Activated CD8-positive, alpha-beta memory T cell treated with anti-CD3 and anti-CD28 coated beads for 48 hours (primary cell): ENCODE data around the gene CFAP43.
"Not testable (repeated sequence)": the region's sequence is repeated elsewhere in the genome, so short reads cannot be mapped to it uniquely, and the experiment has no call there.

Source experiments
- DNase-seq, 3 experiments: peaks; one replicate each; pipeline ENCODE4 v3.0.0-alpha.2; 2020; ENCODE audit warnings: low read depth in 2 of 3, low spot score in 2 of 3

The CFAP43 gene

DNA sequence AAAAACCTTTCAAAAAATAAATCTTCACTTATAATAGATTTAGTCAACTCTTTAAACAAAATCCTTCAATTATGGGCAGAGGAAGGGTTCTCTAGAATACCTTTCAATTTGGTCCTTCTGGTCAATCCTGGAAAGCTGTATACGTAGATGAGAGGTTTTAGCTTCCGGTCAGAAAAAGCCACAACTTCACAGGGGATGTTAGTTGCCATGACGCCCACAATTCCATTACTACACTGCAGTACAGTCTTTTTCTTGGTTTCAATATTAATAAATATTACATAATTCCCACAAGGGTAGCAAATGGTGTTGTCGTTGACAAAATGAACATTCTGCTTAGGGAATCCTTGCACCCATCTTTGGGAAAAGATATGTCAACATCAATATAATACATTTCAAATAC lies 1.7 kb downstream of the CFAP43 start:
- DNase-seq, result no peak

DNA sequence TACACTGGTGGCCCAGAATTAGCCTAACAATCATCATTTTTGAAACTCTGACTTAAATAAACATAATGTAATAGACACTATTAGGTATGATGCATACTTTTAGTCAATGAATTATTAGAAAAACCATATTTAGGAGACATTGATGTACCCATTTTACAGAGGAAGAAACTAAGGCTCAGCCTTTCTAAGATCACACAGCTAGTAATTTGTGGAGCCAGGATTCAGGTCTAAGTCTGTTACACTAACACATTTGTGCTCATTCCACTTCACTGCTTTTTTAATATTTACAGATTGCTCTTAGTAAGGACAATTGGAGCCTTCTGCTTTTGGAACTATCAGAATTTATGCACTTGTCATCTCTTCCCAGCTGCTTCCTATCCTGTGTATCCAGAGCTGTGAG lies 8.9 kb downstream of the CFAP43 start:
- DNase-seq, result no peak

DNA sequence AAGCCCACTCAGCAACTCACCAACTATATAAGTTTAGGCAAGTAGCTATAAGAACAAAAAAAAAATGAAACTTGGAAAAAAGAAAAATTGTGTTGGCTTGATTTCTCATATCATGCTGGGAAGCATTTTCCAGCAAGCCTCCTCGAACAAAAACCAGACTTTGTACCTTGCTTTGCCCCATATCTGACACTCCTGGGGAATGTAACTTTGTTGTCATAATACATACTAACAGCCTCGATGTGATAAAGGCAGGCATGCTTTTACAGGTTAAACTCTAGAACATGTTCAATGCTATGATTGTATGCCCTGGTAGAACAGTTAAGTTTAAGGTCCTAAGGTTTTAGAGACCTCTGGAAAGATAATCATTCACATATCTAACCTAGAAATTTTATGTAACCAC lies 11.6 kb downstream of the CFAP43 start:
- no peak for DNase-seq

DNA sequence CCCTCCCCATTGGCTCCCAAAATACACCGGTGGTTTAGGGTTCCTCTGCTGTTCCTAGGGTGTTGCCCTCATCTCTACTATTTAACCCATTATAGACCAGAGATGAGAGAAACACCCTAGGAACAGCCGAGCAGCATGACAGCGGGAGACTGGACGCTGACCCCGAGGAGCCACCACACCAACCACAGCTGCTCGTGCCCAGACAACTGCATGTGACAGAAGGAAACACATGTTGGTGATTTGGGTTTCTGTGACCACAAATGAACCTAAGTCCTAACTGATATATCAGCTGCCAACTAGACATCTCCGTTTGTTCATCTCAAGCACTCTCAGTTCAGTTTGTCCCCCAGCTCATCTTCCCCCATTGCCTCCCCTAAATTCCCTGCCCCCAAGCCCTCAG lies 13.4 kb downstream of the CFAP43 start:
- DNase-seq, result no peak

DNA sequence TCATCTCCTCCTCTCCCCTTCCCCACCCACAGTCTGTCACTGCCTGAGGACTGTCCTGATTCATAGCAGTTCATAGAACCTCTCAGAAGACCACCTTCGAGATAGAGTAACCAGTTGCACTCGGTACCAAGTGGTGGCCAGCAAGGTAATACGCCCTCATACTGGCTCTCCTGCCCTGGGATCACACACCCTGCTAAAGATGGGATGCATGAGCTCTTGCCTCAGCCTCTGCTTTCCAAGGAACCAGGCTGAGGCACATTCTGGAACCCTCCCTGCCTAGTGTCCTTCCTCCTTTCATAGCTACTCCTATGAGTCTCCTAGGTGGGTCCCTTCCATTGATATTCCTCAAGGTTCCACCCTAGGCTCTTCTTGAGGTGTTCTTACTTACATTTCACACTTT lies 15.5 kb downstream of the CFAP43 start:
- no peak for DNase-seq

DNA sequence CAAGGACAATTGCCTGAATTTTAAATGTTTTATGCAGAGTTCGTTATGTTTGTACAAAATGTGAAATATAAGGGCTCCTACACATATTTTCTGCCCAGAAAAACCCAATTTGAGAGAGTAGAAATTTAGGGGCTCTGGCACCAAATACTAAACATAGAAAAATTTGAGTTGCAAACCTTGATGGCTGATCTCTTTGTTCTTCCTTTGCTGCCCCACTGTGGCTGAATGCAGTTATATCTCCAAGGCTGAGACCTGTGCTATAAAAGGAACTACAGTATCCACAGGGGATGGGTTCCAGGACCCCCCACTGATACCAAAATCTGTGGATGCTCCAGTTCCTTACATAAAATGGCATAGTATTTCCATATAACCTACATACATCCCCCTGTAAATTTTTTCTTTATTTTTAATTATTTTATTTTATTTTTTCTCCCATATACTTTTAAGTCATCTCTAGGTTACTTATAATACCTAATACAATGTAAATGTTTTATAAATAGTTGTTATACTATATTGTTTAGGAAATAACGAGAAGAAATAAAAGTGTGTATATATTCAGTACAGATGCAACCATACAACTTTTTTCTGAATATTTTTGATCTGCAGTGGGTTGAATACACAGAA lies 22.5 kb downstream of the CFAP43 start:
- DNase-seq, result no peak

DNA sequence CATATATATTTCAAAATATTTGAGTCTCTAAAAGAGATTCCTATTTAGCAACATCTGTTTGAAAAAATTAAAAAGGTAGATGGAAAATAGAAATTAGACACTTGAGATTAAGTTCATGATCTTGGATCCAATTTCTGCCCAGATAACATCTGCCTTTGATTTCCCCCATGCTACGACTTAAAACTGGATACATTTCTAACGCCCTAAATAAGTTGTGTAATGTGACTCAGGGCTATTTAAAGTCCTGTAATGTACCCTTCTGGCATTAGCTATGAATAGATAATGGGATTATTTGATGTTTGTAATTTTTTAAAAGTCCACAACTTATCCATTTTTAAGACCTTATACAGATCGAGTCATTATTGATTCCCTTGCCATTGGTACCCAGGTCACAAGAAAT lies 23.4 kb downstream of the CFAP43 start:
- DNase-seq, result no peak

DNA sequence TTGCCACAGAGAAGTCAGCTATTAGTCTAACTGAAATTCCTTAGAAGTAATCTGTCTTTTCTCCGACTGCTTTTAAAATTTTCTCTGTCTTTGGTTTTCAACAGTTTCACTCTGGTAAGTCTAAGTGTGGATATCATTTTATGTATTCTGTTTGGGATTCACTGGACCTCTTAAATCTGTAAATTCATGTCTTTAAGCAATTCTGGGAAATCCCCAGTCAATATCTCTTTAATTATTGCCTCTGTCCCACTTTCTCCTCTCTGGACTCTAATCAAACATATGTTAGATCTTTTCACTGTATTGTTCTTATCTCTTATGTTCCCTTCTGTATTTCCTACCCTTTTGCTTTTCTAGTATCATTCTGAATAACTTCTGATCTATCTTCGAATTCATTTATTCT lies 29.9 kb downstream of the CFAP43 start:
- no peak for DNase-seq

DNA sequence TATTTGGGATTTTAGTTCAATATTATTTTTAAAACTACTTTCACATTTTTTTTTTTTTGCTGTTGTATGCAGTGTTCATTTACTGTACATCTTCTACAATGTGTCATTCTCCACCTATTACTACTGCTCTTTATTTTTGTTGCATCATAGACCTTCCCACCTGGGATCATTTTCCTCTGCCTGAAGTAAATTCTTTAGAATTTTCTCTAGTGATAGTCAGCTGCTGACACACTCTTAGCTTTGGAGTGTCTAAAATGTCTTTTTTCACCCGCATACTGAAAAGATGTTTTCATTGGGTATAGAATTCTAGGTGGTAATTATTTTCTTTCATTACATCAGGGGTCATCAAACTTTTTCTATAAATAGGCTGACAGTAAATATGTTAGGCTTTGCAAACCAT lies 30.5 kb downstream of the CFAP43 start:
- DNase-seq, result no peak

DNA sequence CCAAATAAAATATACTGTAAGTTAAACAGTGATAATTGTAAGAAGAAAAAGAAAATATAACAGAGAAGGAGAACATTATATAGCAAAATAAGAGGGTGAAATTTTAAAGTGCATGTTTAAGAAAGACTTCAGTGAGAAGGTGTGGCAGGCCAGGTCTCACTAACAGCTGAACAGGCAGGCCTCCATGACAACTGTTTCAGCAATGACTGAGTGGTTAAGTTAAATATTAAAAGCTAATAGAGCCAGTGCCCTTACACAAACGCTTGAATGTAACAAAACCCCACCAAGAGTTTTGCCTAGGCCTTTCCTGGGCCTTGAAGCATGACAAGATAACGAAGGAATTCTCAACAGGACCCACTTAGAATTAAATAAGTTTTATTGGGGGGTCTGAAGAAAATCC lies 32.6 kb downstream of the CFAP43 start:
- DNase-seq, result no peak

DNA sequence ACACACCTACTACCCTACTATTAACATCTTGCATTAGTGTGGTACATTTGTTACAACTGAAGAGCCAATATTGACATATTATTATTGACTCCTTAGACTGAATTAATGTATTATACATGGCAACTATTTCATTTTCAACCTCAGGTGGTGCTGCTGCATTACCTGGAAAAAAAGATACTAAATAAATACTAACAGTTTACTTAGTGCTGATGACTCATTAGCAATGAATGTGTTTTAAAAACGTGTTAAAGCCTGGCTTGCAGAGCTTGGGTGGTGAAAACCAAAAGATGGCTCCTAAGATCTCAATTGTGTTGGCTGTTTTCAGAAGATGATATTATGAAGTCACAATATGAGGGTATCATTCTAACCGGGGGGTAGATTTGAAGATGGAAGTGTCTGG lies 34.8 kb downstream of the CFAP43 start:
- DNase-seq, result no peak

DNA sequence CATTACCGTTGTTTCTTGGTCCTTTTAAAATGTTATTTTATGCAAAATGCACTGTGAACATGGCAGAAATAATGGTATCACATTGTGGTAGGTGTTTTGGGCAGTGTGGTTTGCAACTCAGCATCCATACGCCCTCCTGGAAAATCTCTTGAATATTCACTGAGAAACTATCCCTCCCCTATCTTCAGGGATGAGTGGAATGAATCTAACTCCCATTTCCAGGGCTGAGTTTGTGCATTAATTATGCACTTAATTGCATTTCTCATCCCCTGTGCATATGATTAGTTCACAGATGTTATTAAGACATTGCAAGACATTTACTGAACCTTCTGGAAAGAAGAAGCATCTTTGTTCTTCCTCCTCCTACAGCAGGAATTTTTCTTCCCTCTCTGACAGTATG lies 36.5 kb downstream of the CFAP43 start:
- DNase-seq, result no peak

DNA sequence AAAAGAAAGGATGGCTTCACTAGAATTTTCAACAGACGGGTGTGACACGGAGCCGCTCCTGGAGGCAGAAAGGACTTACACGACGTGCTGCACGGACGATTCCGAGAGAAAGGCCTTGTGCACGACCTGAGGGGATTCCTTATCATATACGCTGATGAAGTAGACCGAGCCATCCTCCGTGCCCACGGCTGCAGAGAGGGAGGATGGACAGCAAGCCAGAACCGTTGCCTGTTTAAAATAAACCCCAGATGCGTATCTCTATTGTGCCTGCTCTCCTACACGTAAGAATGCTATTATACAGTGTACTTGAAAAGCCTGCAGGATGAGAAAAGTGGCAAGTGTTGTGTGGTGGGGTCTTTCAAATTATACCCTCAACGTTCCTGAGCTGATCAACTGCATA lies 38.4 kb downstream of the CFAP43 start:
- no peak for DNase-seq

DNA sequence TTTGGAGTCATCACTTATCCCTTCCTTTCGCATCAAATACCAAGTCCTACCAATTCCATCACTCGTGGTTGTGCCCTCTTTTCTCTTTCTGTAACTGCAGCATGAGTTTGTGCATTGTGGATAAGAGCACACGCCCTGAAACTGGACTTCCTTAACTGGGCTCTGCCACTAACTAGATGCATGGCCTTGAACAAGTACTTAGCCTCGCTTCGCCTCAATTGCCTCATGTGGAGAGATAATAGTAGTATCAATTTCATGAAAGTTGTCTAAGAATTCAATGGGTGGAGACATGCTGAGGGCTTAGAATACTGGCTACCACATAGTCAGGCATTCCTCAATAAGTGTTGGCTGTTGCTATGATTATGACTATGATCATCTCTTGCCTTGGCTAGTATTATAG lies 41.5 kb downstream of the CFAP43 start:
- no peak for DNase-seq

DNA sequence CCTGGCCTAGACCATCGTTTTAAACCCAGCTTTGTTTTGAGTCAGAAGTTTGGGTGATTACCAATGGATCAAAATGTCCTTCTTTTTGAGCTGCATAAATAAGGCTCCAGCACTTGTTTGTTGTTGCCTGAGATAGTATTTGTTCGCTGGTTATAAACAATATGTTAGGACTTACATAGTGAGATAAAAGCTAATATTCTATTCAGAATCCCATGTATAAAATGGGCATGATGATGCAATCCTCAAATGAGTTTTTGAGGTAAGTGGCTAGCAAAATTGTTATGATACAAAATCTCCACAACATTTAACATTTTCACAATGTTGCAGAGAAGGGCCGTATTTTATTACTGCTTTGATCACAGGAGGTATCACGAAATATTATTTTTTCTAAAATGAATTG lies 48.5 kb downstream of the CFAP43 start:
- DNase-seq, result no peak

DNA sequence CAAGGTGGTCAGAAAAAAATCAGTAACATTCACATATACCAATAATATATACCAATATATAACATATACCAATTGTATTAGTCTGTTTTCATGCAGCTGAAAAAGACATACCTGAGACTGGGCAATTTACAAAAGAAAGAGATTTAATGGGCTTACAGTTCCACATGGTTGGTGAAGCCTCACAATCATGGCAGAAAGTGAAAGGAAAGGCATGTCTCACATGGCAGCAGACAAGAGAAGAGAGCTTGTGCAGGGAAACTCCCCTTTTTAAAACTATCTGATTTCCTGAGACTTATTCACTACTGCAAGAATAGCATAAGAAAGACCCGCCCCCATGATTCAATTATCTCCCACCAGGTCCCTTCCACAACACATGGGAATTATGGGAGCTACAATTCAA lies 58.0 kb downstream of the CFAP43 start:
- DNase-seq, result not testable (repeated sequence)

DNA sequence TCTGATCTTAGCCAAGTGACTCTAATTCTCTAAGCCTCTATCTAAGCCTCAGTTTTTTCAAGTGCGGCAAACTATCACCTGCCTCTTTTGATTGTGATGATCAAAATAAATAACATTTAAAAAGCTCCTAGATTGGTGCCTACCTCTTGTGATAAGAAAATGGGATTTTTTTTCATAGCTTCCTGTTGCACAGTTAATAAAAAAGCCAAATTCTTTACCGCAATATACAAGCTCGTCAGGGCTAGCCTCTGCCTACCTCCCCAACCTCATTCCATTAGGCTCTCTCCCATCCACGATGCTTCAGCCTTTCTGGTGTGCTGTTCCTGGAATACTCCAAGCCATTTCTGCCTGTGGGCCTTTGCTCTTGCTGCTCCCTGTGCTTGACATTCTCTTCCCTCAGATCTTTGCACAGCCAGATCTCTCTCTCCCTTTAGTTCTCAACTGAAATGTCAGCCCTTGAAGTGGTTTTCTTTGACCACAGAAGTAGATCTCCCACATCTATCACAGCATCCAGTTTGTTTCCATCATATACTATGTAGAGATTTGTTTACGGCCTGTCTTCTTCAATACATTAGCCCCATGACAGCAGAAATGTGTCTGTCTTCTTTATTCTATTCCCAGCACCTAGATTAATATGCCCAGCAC lies 61.4 kb downstream of the CFAP43 start:
- no peak for DNase-seq

DNA sequence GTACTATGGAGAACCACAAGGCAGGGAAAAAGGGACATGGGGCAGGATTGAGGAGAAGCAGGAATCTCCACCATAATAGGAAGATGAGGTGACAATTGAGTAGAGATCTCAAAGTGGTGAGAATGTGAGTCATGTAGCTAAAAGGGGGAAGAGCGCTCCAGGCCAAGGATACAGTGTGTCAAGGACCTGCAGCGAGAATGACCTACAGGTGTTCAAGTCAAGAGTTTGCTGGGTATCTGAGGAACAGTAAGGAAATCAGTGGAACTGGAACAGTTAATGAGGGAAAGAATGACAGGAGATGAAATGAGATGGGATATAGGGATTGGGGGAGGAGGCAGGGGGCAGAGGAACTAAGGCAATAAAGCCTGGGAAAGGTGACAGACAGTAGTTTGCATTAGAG lies 76.6 kb downstream of the CFAP43 start:
- DNase-seq, result no peak

DNA sequence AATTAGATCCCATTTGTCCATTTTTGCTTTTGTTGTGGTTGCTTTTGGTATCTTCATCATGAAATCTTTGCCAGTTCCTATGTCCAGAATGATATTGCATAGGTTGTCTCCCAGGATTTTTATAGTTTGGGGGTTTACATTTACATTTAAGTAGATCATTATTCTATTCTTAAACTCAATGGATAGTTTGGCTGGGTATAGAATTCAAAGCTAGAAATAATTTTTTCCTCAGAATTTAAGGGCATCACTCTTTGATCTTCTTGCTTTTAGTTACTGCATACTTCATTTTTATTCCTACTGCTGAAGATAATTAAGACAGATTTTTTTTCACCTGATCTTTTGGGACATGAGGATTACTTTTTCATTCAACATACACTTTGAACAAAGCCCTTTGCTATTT lies 80.4 kb downstream of the CFAP43 start:
- DNase-seq, result no peak

DNA sequence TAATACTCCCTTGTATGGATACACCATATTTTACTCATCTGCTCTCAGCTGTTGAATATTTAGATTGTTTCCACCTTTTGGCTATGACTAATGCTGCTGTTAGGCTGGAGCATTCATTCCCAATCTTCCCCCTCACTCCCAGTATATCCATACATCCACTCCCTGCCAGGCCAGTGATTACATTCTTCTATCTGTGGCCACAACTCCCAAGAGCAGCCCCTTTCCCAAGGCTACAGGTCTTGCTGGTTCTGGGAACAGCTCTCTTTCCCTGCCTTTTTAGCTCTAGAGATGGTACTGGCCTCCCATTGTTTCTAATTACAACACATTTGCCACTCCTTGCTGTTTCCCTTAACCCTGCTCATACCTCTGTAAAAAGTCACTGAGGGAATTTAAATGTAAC lies 82.0 kb downstream of the CFAP43 start:
- DNase-seq, result no peak

DNA sequence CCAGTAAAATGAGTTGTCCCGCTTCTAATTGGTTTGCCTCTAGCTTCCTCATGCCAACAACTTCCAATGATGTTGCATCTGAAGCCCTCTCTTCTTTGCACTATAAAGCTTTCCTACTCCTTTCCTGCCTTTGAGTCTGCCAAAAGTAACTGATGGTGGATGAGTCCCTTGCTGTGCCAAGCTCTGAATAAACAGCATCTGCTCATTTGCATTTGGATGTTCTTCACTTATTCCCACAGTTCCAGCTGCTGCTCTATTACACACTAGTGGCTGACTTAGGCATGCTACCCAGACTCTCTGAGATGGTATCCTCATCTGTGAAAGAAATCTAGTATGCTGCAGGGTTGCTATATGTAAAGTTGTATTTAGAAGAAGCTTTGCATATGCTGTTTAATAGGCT lies 85.3 kb downstream of the CFAP43 start:
- no peak for DNase-seq

DNA sequence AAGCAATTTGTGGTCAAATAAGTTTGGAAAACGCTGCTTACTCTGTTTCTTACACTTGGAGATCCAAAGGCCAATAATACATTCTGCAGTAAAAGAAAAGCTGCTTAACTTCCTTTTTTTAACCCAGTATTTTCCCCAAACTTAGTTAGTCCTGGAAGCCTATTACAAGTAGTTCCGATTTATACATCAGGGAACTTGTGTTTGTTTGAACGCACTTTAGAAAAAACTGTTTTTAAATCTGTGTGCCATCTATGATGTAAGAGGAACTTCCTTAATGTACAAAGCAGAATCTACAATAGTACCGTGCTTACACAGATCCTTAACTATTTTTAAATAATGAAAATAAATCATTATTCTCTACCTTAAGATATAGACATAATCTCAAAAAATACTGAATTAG lies 87.2 kb downstream of the CFAP43 start:
- no peak for DNase-seq

DNA sequence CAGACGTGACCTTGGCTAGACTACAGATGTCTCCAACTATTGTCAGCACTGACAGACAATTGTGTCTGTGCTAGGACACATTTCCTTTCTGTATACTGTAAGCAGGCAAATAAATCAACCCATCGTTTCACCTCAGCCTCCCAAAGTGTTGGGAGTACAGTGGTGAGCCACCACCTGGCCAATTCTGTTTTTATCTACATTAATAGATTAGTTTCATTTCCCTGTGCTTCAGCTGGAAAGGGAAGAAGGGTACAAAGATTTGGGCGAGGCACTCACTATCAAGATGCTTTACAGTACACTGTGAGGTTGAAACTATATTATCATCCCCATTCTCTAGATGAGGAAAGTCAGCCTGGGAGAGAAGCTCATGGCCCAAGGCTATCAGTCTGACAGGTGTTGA lies 88.3 kb downstream of the CFAP43 start:
- no peak for DNase-seq
